Measurements from ENCODE around the gene MEFV. TPM values are rescaled to one million over a fixed set of nuclear protein-coding genes. Genes with fewer than 3 reads are reported as not detected.

The MEFV gene
- total RNA-seq, 4 donors from 2014 or later: 0.21 to 12.0 (median 1.1) TPM

GRCh38 chr16:3295783-3296182, 39.4 kb upstream of the MEFV start:
- H3K36me3 ChIP-seq: no peaks in the 10 kb centered on the region
- no peaks in the 10 kb centered on the region for H3K4me1 ChIP-seq
- H3K27me3 ChIP-seq: no peaks in the 10 kb centered on the region
- intact Hi-C loops (cut with DNase I; ENCODE audit: low total_unique reads): no loop called here
- no peak for TF ChIP-seq POLR2A (IDR thresholded peaks at IDR 0.05)
- TF ChIP-seq, protein P1, sequence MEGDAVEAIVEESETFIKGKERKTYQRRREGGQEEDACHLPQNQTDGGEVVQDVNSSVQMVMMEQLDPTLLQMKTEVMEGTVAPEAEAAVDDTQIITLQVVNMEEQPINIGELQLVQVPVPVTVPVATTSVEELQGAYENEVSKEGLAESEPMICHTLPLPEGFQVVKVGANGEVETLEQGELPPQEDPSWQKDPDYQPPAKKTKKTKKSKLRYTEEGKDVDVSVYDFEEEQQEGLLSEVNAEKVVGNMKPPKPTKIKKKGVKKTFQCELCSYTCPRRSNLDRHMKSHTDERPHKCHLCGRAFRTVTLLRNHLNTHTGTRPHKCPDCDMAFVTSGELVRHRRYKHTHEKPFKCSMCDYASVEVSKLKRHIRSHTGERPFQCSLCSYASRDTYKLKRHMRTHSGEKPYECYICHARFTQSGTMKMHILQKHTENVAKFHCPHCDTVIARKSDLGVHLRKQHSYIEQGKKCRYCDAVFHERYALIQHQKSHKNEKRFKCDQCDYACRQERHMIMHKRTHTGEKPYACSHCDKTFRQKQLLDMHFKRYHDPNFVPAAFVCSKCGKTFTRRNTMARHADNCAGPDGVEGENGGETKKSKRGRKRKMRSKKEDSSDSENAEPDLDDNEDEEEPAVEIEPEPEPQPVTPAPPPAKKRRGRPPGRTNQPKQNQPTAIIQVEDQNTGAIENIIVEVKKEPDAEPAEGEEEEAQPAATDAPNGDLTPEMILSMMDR (IDR thresholded peaks at IDR 0.05): no peak
- DNase-seq: no peak
- H3K9me3 ChIP-seq: peaks cover 0 to 79% of the 10 kb centered on the region in 2 donors
- H3K4me3 ChIP-seq: no peak overlapping the region
- H3K27ac ChIP-seq: no peak overlapping the region

DNA sequence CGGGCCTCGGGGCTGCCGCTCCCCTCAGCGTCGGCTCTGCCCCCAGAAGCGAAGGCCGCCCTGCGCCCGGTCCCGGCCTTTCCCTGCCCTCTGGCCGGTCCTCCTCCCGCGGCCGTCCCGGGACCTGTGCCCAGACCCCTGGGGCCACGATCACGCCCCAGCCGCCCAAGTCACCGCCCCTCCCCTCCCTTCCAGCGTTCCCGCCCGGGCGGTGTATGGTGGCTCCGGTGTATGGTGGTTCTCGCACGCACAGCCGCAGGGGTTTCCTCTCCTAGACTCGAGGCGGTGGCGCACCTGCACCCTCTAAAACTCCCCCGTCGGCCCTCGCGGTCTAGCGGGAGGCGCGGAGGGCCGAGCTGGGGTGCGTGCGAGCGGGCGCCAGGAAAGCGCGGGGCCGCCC, 38.8 kb upstream of the MEFV start:
- H3K27me3 ChIP-seq: no peaks in the 10 kb centered on the region
- no peaks in the 10 kb centered on the region for H3K4me1 ChIP-seq
- H3K4me3 ChIP-seq: no peak overlapping the region
- DNase-seq: no peak
- no peaks in the 10 kb centered on the region for H3K36me3 ChIP-seq
- intact Hi-C loops (cut with DNase I; ENCODE audit: low total_unique reads): no loop called here
- no peak overlapping the region for H3K27ac ChIP-seq
- peaks cover 0 to 79% of the 10 kb centered on the region in 2 donors for H3K9me3 ChIP-seq
- TF ChIP-seq, protein P1 (IDR thresholded peaks at IDR 0.05): no peak
- no peak for TF ChIP-seq POLR2A (IDR thresholded peaks at IDR 0.05)

DNA sequence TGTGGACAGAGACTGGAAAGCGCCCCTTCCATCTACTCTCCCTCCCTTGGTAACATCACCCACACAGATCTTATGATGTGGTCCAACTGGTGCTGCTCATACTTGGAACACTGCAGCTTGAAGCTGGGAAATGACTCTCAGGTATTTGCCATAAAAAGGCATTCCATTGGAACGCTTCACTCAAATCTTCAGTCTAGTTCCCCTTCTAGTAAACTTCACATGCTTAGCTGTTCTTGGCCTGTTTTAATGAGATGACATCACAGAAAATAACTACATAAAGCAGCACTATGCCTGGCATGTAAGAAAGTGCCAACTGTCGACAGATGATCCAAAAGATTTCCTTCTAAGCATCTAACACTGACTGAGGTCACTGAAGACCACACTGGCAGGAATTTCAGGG, 36.2 kb upstream of the MEFV start:
- DNase-seq: no peak
- Histone ChIP-seq H3K4me1 (no peaks in the 10 kb centered on the region), H3K9me3 (peaks cover 5 to 90% of the 10 kb centered on the region in 2 donors), H3K27me3 (no peaks in the 10 kb centered on the region), H3K36me3 (no peaks in the 10 kb centered on the region), H3K4me3 (no peak overlapping the region), H3K27ac (no peak overlapping the region)
- TF ChIP-seq, protein P1 (IDR thresholded peaks at IDR 0.05): no peak
- no peak for TF ChIP-seq POLR2A (IDR thresholded peaks at IDR 0.05)
- intact Hi-C loops (cut with DNase I; ENCODE audit: low total_unique reads): no loop called here

GRCh38 chr16:3289998-3290673, 33.7 kb upstream of the MEFV start:
- DNase-seq: no peak
- intact Hi-C loops (cut with DNase I; ENCODE audit: low total_unique reads): no loop called here
- H3K27me3 ChIP-seq: no peaks in the 10 kb centered on the region
- no peak overlapping the region for H3K4me3 ChIP-seq
- no peak for TF ChIP-seq POLR2A (IDR thresholded peaks at IDR 0.05)
- TF ChIP-seq, protein P1 (IDR thresholded peaks at IDR 0.05): no peak
- no peak overlapping the region for H3K27ac ChIP-seq
- H3K9me3 ChIP-seq: peaks cover 5 to 78% of the 10 kb centered on the region in 2 donors
- no peaks in the 10 kb centered on the region for H3K36me3 ChIP-seq
- H3K4me1 ChIP-seq: no peaks in the 10 kb centered on the region

- peaks cover 5 to 30% of the 10 kb centered on the region in 2 donors for H3K9me3 ChIP-seq
- TF ChIP-seq, protein P1 (IDR thresholded peaks at IDR 0.05): no peak
- TF ChIP-seq POLR2A (IDR thresholded peaks at IDR 0.05): no peak
- no peak overlapping the region for H3K27ac ChIP-seq
- no peak overlapping the region for H3K4me3 ChIP-seq
- H3K4me1 ChIP-seq: peaks cover 0 to 6% of the 10 kb centered on the region in 2 donors
- intact Hi-C loops (cut with DNase I; ENCODE audit: low total_unique reads): no loop called here
- H3K36me3 ChIP-seq: no peaks in the 10 kb centered on the region
- no peak for DNase-seq
- no peaks in the 10 kb centered on the region for H3K27me3 ChIP-seq
Observed at GRCh38 chr16:3285131-3285530, 28.7 kb upstream of the MEFV start.
